Activated CD8-positive, alpha-beta memory T cell treated with anti-CD3 and anti-CD28 coated beads, Interleukin-2, amount 10 ng/mL, durations not matched to agents 7 days and 5 days (primary cell): ENCODE measurements around the gene MAIP1. TPM values are rescaled to one million over a fixed set of nuclear protein-coding genes. Genes with fewer than 3 reads are reported as not detected.

Experiments
- ATAC-seq: fragments of 150-1000 bp; cut with Tn5 transposase; one replicate; pipeline ENCODE4 v1.10.0; 2021; ENCODE audit warnings: moderate library complexity
- CTCF ChIA-PET: fragments of 350-600 bp; sonication (Branson Sonifier 250); formaldehyde crosslinking; loops from one replicate; lab custom pipeline; 2021; ENCODE audit warnings: antibody characterized with exemption; lab: Charles Lee
- DNase-seq: peaks from one replicate; pipeline ENCODE4 v3.0.0-alpha.2; 2020
- H3K27ac Mint-ChIP-seq: one replicate; pipeline ENCODE4 v1.8.0; 2021; ENCODE audit warnings: mild to moderate bottlenecking, mixed read lengths
- H3K27me3 Mint-ChIP-seq: one replicate; pipeline ENCODE4 v1.8.0; 2021; ENCODE audit warnings: mixed read lengths
- H3K36me3 Mint-ChIP-seq: one replicate; pipeline ENCODE4 v1.8.0; 2021; ENCODE audit warnings: mild to moderate bottlenecking, mixed read lengths
- H3K4me1 Mint-ChIP-seq: one replicate; pipeline ENCODE4 v1.8.0; 2021; ENCODE audit warnings: mixed read lengths
- H3K4me3 Mint-ChIP-seq: one replicate; pipeline ENCODE4 v1.8.0; 2021; ENCODE audit warnings: mild to moderate bottlenecking, moderate library complexity, mixed read lengths
- H3K9me3 Mint-ChIP-seq: one replicate; pipeline ENCODE4 v1.8.0; 2022; ENCODE audit warnings: low read depth, mixed read lengths
- total RNA-seq, 2 experiments: library from RNA; stranded (reverse); gene quantifications; one replicate each; pipeline ENCODE4 v1.2.3, GENCODE V29; 2021

The MAIP1 gene
- total RNA-seq, 2 experiments from 2014 or later: 22.0 to 26.3 TPM

- CTCF ChIA-PET: interaction anchor here (0.8 kb wide), 1 partner anchor 16 kb away, joined by 4 read pairs; no protein-coding TSS in a partner anchor
- Mint-ChIP-seq H3K4me1 (peaks cover 19% of the 10 kb centered on the region), H3K36me3 (peaks cover 46% of the 10 kb centered on the region), H3K27ac (no peak overlapping the region), H3K4me3 (no peak overlapping the region), H3K27me3 (no peaks in the 10 kb centered on the region), H3K9me3 (no peaks in the 10 kb centered on the region)
- DNase-seq (no peak), ATAC-seq (no peak)
Measured at GRCh38 chr2:199928226-199928625, 27.2 kb upstream of the MAIP1 start.

GRCh38 chr2:199928626-199929025, 26.8 kb upstream of the MAIP1 start:
- Mint-ChIP-seq H3K27ac (peak overlapping the region; percentile 14), H3K36me3 (peaks cover 46% of the 10 kb centered on the region), H3K27me3 (no peaks in the 10 kb centered on the region), H3K4me3 (no peak overlapping the region), H3K4me1 (peaks cover 21% of the 10 kb centered on the region), H3K9me3 (no peaks in the 10 kb centered on the region)
- ATAC-seq (no peak), DNase-seq (no peak)
- CTCF ChIA-PET: interaction anchor here (0.8 to 1.3 kb wide), 2 partner anchors 11 to 16 kb away, joined by 3 to 4 read pairs; no protein-coding TSS in a partner anchor

GRCh38 chr2:199929262-199929661, 26.1 kb upstream of the MAIP1 start:
- peaks cover 44% of the 10 kb centered on the region for H3K36me3 Mint-ChIP-seq

GRCh38 chr2:199932312-199932855, 23.0 kb upstream of the MAIP1 start:
- Mint-ChIP-seq H3K36me3 (peaks cover 41% of the 10 kb centered on the region), H3K4me3 (no peak overlapping the region), H3K27ac (peak overlapping the region; percentile 28), H3K9me3 (no peaks in the 10 kb centered on the region), H3K27me3 (no peaks in the 10 kb centered on the region), H3K4me1 (peaks cover 8% of the 10 kb centered on the region)
- DNase-seq (no peak), ATAC-seq (no peak)
- CTCF ChIA-PET: no interaction called here

More at GRCh38 chr2:199929262-199929661, 26.1 kb upstream of the MAIP1 start:
- CTCF ChIA-PET: interaction anchor here (1.3 kb wide), 1 partner anchor 11 kb away, joined by 3 read pairs; no protein-coding TSS in a partner anchor
- Mint-ChIP-seq H3K4me1 (peaks cover 18% of the 10 kb centered on the region), H3K27ac (no peak overlapping the region), H3K4me3 (no peak overlapping the region), H3K9me3 (no peaks in the 10 kb centered on the region), H3K27me3 (no peaks in the 10 kb centered on the region)
- no peak for DNase-seq
- no peak for ATAC-seq

- Mint-ChIP-seq H3K9me3 (no peaks in the 10 kb centered on the region), H3K27ac (peak overlapping the region; percentile 52)
Measured at GRCh38 chr2:199933466-199933865, 21.9 kb upstream of the MAIP1 start.

GRCh38 chr2:199936554-199936953, 18.8 kb upstream of the MAIP1 start:
- Mint-ChIP-seq H3K36me3 (peaks cover 29% of the 10 kb centered on the region), H3K4me3 (no peak overlapping the region), H3K9me3 (no peaks in the 10 kb centered on the region), H3K27me3 (no peaks in the 10 kb centered on the region), H3K4me1 (peaks cover 10% of the 10 kb centered on the region), H3K27ac (no peak overlapping the region)
- CTCF ChIA-PET: no interaction called here
- no peak for DNase-seq
- no peak for ATAC-seq

More at GRCh38 chr2:199933466-199933865, 21.9 kb upstream of the MAIP1 start:
- Mint-ChIP-seq H3K4me1 (peaks cover 7% of the 10 kb centered on the region), H3K36me3 (peaks cover 42% of the 10 kb centered on the region), H3K4me3 (no peak overlapping the region), H3K27me3 (no peaks in the 10 kb centered on the region)
- CTCF ChIA-PET: interaction anchor here (0.7 to 1.2 kb wide), 2 partner anchors 12 to 14 kb away, joined by 3 to 4 read pairs; no protein-coding TSS in a partner anchor
- no peak for DNase-seq
- no peak for ATAC-seq

- DNase-seq (no peak), ATAC-seq (peak; percentile 60)
- H3K9me3 Mint-ChIP-seq: no peaks in the 10 kb centered on the region
- H3K4me3 Mint-ChIP-seq: no peak overlapping the region
- H3K4me1 Mint-ChIP-seq: peaks cover 11% of the 10 kb centered on the region
- no peak overlapping the region for H3K27ac Mint-ChIP-seq
- CTCF ChIA-PET: interaction anchor here (0.9 to 2.3 kb wide), 6 partner anchors 10 to 234 kb away, joined by 3 to 9 read pairs (median 3); no protein-coding TSS in a partner anchor
- H3K27me3 Mint-ChIP-seq: no peaks in the 10 kb centered on the region
- H3K36me3 Mint-ChIP-seq: peaks cover 33% of the 10 kb centered on the region
Measured at GRCh38 chr2:199940373-199940772, 15.0 kb upstream of the MAIP1 start.

GRCh38 chr2:199943373-199943772, 12.0 kb upstream of the MAIP1 start:
- Mint-ChIP-seq H3K36me3 (peaks cover 46% of the 10 kb centered on the region), H3K4me1 (peaks cover 23% of the 10 kb centered on the region), H3K4me3 (no peak overlapping the region), H3K27me3 (no peaks in the 10 kb centered on the region), H3K9me3 (no peaks in the 10 kb centered on the region), H3K27ac (no peak overlapping the region)
- CTCF ChIA-PET: interaction anchor here (1.2 kb wide), 1 partner anchor 239 kb away, joined by 5 read pairs; no protein-coding TSS in a partner anchor
- DNase-seq (no peak), ATAC-seq (no peak)

GRCh38 chr2:199946196-199946595, 9.2 kb upstream of the MAIP1 start:
- ATAC-seq (no peak), DNase-seq (no peak)
- CTCF ChIA-PET: interaction anchor here (1.3 to 1.6 kb wide), 2 partner anchors 13 to 34 kb away, joined by 3 to 4 read pairs; no protein-coding TSS in a partner anchor
- H3K36me3 Mint-ChIP-seq: peaks cover 51% of the 10 kb centered on the region
- no peaks in the 10 kb centered on the region for H3K9me3 Mint-ChIP-seq
- no peaks in the 10 kb centered on the region for H3K27me3 Mint-ChIP-seq
- no peak overlapping the region for H3K4me3 Mint-ChIP-seq
- peaks cover 35% of the 10 kb centered on the region for H3K4me1 Mint-ChIP-seq
- H3K27ac Mint-ChIP-seq: no peak overlapping the region

- peaks cover 38% of the 10 kb centered on the region for H3K4me1 Mint-ChIP-seq
- ATAC-seq (no peak), DNase-seq (no peak)
- peaks cover 51% of the 10 kb centered on the region for H3K36me3 Mint-ChIP-seq
- H3K4me3 Mint-ChIP-seq: no peak overlapping the region
- no peaks in the 10 kb centered on the region for H3K9me3 Mint-ChIP-seq
- CTCF ChIA-PET: interaction anchor here (1.3 kb wide), 1 partner anchor 35 kb away, joined by 3 read pairs; no protein-coding TSS in a partner anchor
- H3K27me3 Mint-ChIP-seq: no peaks in the 10 kb centered on the region
- no peak overlapping the region for H3K27ac Mint-ChIP-seq
Measured at GRCh38 chr2:199946836-199947235, 8.5 kb upstream of the MAIP1 start.

- Mint-ChIP-seq H3K27ac (peak overlapping the region; percentile 85), H3K4me3 (peak overlapping the region; percentile 57), H3K27me3 (no peaks in the 10 kb centered on the region), H3K9me3 (no peaks in the 10 kb centered on the region), H3K4me1 (peaks cover 56% of the 10 kb centered on the region), H3K36me3 (peaks cover 40% of the 10 kb centered on the region)
- CTCF ChIA-PET: interaction anchor here (1.1 to 1.5 kb wide), 3 partner anchors 9 to 30 kb away, joined by 4 to 9 read pairs (median 5); no protein-coding TSS in a partner anchor
- ATAC-seq (peak; percentile 11), DNase-seq (peak; percentile 65)
Measured at GRCh38 chr2:199950396-199950795, 5.0 kb upstream of the MAIP1 start.

- H3K4me1 Mint-ChIP-seq: peaks cover 56% of the 10 kb centered on the region
Measured at GRCh38 chr2:199951023-199951422, 4.4 kb upstream of the MAIP1 start.

GRCh38 chr2:199955007-199955338, 409 bp upstream of the MAIP1 start:
- H3K27me3 Mint-ChIP-seq: no peaks in the 10 kb centered on the region
- peak overlapping the region; percentile 93 for H3K27ac Mint-ChIP-seq
- no peaks in the 10 kb centered on the region for H3K9me3 Mint-ChIP-seq
- no peak for DNase-seq
- CTCF ChIA-PET: no interaction called here
- ATAC-seq: peak; percentile 40
- H3K4me1 Mint-ChIP-seq: peaks cover 71% of the 10 kb centered on the region
- H3K4me3 Mint-ChIP-seq: peak overlapping the region; percentile 96
- peaks cover 29% of the 10 kb centered on the region for H3K36me3 Mint-ChIP-seq

More at GRCh38 chr2:199951023-199951422, 4.4 kb upstream of the MAIP1 start:
- H3K27me3 Mint-ChIP-seq: no peaks in the 10 kb centered on the region
- peak overlapping the region; percentile 51 for H3K4me3 Mint-ChIP-seq
- no peak for ATAC-seq
- no peaks in the 10 kb centered on the region for H3K9me3 Mint-ChIP-seq
- H3K27ac Mint-ChIP-seq: peak overlapping the region; percentile 82
- no peak for DNase-seq
- CTCF ChIA-PET: interaction anchor here (1.1 to 1.5 kb wide), 3 partner anchors 10 to 29 kb away, joined by 4 to 9 read pairs (median 5); no protein-coding TSS in a partner anchor
- peaks cover 37% of the 10 kb centered on the region for H3K36me3 Mint-ChIP-seq

GRCh38 chr2:199956062-199956380, 639 bp downstream of the MAIP1 start:
- Mint-ChIP-seq H3K27ac (peak overlapping the region; percentile 93), H3K9me3 (no peaks in the 10 kb centered on the region), H3K4me3 (peak overlapping the region; percentile 96), H3K27me3 (no peaks in the 10 kb centered on the region), H3K4me1 (peaks cover 65% of the 10 kb centered on the region), H3K36me3 (peaks cover 28% of the 10 kb centered on the region)
- CTCF ChIA-PET: no interaction called here
- ATAC-seq (no peak), DNase-seq (no peak)
